ENCODE measurements around the gene TMEM272.

DNA sequence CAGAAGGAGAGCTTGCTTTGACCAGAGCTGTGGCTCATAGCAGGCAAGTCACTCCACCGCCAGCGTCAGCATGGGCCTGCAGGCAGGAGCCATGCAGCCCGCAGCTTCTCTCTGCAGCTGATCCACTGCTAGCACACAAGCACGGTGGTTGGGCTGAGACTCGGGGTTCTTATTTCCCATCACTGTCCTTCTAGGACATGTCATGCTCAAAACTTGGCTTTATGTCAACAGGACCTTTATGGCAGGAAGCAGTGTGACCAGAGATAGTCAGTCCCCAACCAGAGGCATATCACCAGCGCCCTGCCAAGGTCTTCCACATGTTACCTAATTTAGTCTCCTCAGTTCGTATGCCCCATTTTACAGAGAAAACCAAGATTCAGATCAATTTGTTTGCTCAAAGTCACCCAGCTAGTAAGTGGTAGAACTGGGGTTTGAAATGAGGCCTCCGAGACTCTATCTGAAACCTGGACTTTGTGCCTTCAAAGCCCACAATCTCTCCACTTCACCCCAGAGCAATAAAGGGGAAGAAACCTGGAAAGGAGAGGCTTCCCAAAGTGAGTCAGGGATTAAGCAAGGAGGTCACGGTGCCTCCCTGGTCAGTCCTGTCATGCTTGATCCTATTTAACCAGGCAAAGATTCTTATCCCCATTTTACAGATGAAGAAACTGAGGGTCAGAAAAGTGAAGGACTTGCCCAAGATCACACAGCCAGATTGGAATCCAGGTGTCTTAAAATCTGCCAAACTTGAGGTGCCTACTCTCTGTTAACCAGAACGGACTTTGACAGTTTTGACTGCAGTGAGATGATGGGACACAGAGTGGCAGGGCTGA, 5.1 kb downstream of the TMEM272 start:
- no peak for TF ChIP-seq POLR2AphosphoS5 (IDR thresholded peaks at IDR 0.05; ENCODE audit: insufficient read depth, low read depth, low read length)
- TF ChIP-seq CTCF (IDR thresholded peaks at IDR 0.05; ENCODE audit: extremely low read depth in 1 of 2, insufficient read depth in 1 of 2, low read depth in 1 of 2, low read length in 2 of 2) = no peak
- TF ChIP-seq POLR2A (IDR thresholded peaks at IDR 0.05; ENCODE audit: low read depth, low read length) = no peak
- no peak for TF ChIP-seq EZH2 (IDR thresholded peaks at IDR 0.05; ENCODE audit: borderline replicate concordance, low read depth, low read length, severe bottlenecking)
- TF ChIP-seq, protein P1, sequence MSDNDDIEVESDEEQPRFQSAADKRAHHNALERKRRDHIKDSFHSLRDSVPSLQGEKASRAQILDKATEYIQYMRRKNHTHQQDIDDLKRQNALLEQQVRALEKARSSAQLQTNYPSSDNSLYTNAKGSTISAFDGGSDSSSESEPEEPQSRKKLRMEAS (IDR thresholded peaks at IDR 0.05; ENCODE audit: insufficient read depth, insufficient read length) = no peak
- no peak for TF ChIP-seq GATA2 (IDR thresholded peaks at IDR 0.05; ENCODE audit: insufficient read depth, insufficient read length, low read depth, low read length)
- TF ChIP-seq FOS (IDR thresholded peaks at IDR 0.05; ENCODE audit: borderline replicate concordance, insufficient read depth, low read length) = no peak

Measured in endothelial cell of umbilical vein (primary cell).